ENCODE measurements around the gene TMEM92. TPM values are rescaled to one million over a fixed set of nuclear protein-coding genes. Genes with fewer than 3 reads are reported as not detected.

The TMEM92 gene
- total and polyA plus RNA-seq, 4 donors: 0.49 to 3.3 (median 2.1) TPM

GRCh38 chr17:50318501-50319285, 44.4 kb downstream of the TMEM92 start:
- Histone ChIP-seq H3K36me3 (ENCODE audit: control insufficient read depth, insufficient read depth, low read length) (no peaks in the 10 kb centered on the region), H3K4me3 (ENCODE audit: low read depth, low read length) (no peak overlapping the region), H3K27me3 (ENCODE audit: control insufficient read depth, insufficient read depth, low read length) (no peaks in the 10 kb centered on the region), H3K9me3 (ENCODE audit: control insufficient read depth, insufficient read depth, low read length) (no peaks in the 10 kb centered on the region), H3K27ac (ENCODE audit: low read depth, low read length) (no peak overlapping the region), H3K4me1 (ENCODE audit: control insufficient read depth, insufficient read depth, low read length) (no peaks in the 10 kb centered on the region)
- peak in 1 of 6 donors; percentile 30 for DNase-seq (ENCODE audit: low read depth in 4 of 6, low spot score in 6 of 6)
- 39% methylated on average over 8 of the region's 10 CpGs for WGBS (ENCODE audit: insufficient coverage)

GRCh38 chr17:50319306-50320004, 45.2 kb downstream of the TMEM92 start:
- DNase-seq (ENCODE audit: low read depth in 4 of 6, low spot score in 6 of 6): no peak
- H3K9me3 ChIP-seq (ENCODE audit: control insufficient read depth, insufficient read depth, low read length): no peaks in the 10 kb centered on the region
- H3K4me3 ChIP-seq (ENCODE audit: low read depth, low read length): no peak overlapping the region
- H3K36me3 ChIP-seq (ENCODE audit: control insufficient read depth, insufficient read depth, low read length): no peaks in the 10 kb centered on the region
- no peak overlapping the region for H3K27ac ChIP-seq (ENCODE audit: low read depth, low read length)
- H3K4me1 ChIP-seq (ENCODE audit: control insufficient read depth, insufficient read depth, low read length): no peaks in the 10 kb centered on the region
- 69% methylated on average over 5 of the region's 12 CpGs for WGBS (ENCODE audit: insufficient coverage)
- H3K27me3 ChIP-seq (ENCODE audit: control insufficient read depth, insufficient read depth, low read length): no peaks in the 10 kb centered on the region

GRCh38 chr17:50322271-50322670, 48.0 kb downstream of the TMEM92 start:
- DNase-seq (ENCODE audit: low read depth in 4 of 6, low spot score in 6 of 6): peak in 1 of 6 donors; percentile 14
- Histone ChIP-seq H3K4me3 (ENCODE audit: low read depth, low read length) (no peak overlapping the region), H3K4me1 (ENCODE audit: control insufficient read depth, insufficient read depth, low read length) (no peaks in the 10 kb centered on the region), H3K9me3 (ENCODE audit: control insufficient read depth, insufficient read depth, low read length) (no peaks in the 10 kb centered on the region), H3K27ac (ENCODE audit: low read depth, low read length) (no peak overlapping the region), H3K36me3 (ENCODE audit: control insufficient read depth, insufficient read depth, low read length) (no peaks in the 10 kb centered on the region), H3K27me3 (ENCODE audit: control insufficient read depth, insufficient read depth, low read length) (no peaks in the 10 kb centered on the region)
- 94% methylated on average over 2 of the region's 7 CpGs for WGBS (ENCODE audit: insufficient coverage)

GRCh38 chr17:50323060-50323459, 48.8 kb downstream of the TMEM92 start:
- Histone ChIP-seq H3K36me3 (ENCODE audit: control insufficient read depth, insufficient read depth, low read length) (no peaks in the 10 kb centered on the region), H3K27me3 (ENCODE audit: control insufficient read depth, insufficient read depth, low read length) (no peaks in the 10 kb centered on the region), H3K9me3 (ENCODE audit: control insufficient read depth, insufficient read depth, low read length) (no peaks in the 10 kb centered on the region), H3K4me1 (ENCODE audit: control insufficient read depth, insufficient read depth, low read length) (peaks cover 3% of the 10 kb centered on the region), H3K4me3 (ENCODE audit: low read depth, low read length) (no peak overlapping the region), H3K27ac (ENCODE audit: low read depth, low read length) (no peak overlapping the region)
- DNase-seq (ENCODE audit: low read depth in 4 of 6, low spot score in 6 of 6): no peak
- WGBS (ENCODE audit: insufficient coverage): no CpG with 5 or more reads among the region's 5 CpGs

- peaks cover 14% of the 10 kb centered on the region for H3K4me1 ChIP-seq (ENCODE audit: control insufficient read depth, insufficient read depth, low read length)
- 37% methylated on average over 4 of the region's 4 CpGs for WGBS (ENCODE audit: insufficient coverage)
- H3K36me3 ChIP-seq (ENCODE audit: control insufficient read depth, insufficient read depth, low read length): no peaks in the 10 kb centered on the region
- H3K27me3 ChIP-seq (ENCODE audit: control insufficient read depth, insufficient read depth, low read length): no peaks in the 10 kb centered on the region
- no peaks in the 10 kb centered on the region for H3K9me3 ChIP-seq (ENCODE audit: control insufficient read depth, insufficient read depth, low read length)
- no peak overlapping the region for H3K4me3 ChIP-seq (ENCODE audit: low read depth, low read length)
- no peak for DNase-seq (ENCODE audit: low read depth in 4 of 6, low spot score in 6 of 6)
- no peak overlapping the region for H3K27ac ChIP-seq (ENCODE audit: low read depth, low read length)
Measured at GRCh38 chr17:50325906-50326305, 51.6 kb downstream of the TMEM92 start.

GRCh38 chr17:50326831-50327364, 52.6 kb downstream of the TMEM92 start:
- Histone ChIP-seq H3K9me3 (ENCODE audit: control insufficient read depth, insufficient read depth, low read length) (no peaks in the 10 kb centered on the region), H3K27ac (ENCODE audit: low read depth, low read length) (no peak overlapping the region), H3K4me1 (ENCODE audit: control insufficient read depth, insufficient read depth, low read length) (peaks cover 14% of the 10 kb centered on the region), H3K36me3 (ENCODE audit: control insufficient read depth, insufficient read depth, low read length) (no peaks in the 10 kb centered on the region), H3K27me3 (ENCODE audit: control insufficient read depth, insufficient read depth, low read length) (no peaks in the 10 kb centered on the region), H3K4me3 (ENCODE audit: low read depth, low read length) (no peak overlapping the region)
- WGBS (ENCODE audit: insufficient coverage): 100% methylated on average over 1 of the region's 9 CpGs
- DNase-seq (ENCODE audit: low read depth in 4 of 6, low spot score in 6 of 6): no peak

- peaks cover 17% of the 10 kb centered on the region for H3K4me1 ChIP-seq (ENCODE audit: control insufficient read depth, insufficient read depth, low read length)
- 46% methylated on average over 12 of the region's 21 CpGs for WGBS (ENCODE audit: insufficient coverage)
- H3K9me3 ChIP-seq (ENCODE audit: control insufficient read depth, insufficient read depth, low read length): no peaks in the 10 kb centered on the region
- peak overlapping the region; percentile 82 for H3K27ac ChIP-seq (ENCODE audit: low read depth, low read length)
- no peak overlapping the region for H3K4me3 ChIP-seq (ENCODE audit: low read depth, low read length)
- peak in 2 of 6 donors; percentile 65 to 84 for DNase-seq (ENCODE audit: low read depth in 4 of 6, low spot score in 6 of 6)
- no peaks in the 10 kb centered on the region for H3K27me3 ChIP-seq (ENCODE audit: control insufficient read depth, insufficient read depth, low read length)
- no peaks in the 10 kb centered on the region for H3K36me3 ChIP-seq (ENCODE audit: control insufficient read depth, insufficient read depth, low read length)
Measured at GRCh38 chr17:50328363-50329325, 54.4 kb downstream of the TMEM92 start.

- no peak overlapping the region for H3K27ac ChIP-seq (ENCODE audit: low read depth, low read length)
- H3K4me3 ChIP-seq (ENCODE audit: low read depth, low read length): no peak overlapping the region
- no peaks in the 10 kb centered on the region for H3K36me3 ChIP-seq (ENCODE audit: control insufficient read depth, insufficient read depth, low read length)
- no peaks in the 10 kb centered on the region for H3K9me3 ChIP-seq (ENCODE audit: control insufficient read depth, insufficient read depth, low read length)
- no peaks in the 10 kb centered on the region for H3K27me3 ChIP-seq (ENCODE audit: control insufficient read depth, insufficient read depth, low read length)
- 100% methylated on average over 2 of the region's 3 CpGs for WGBS (ENCODE audit: insufficient coverage)
- H3K4me1 ChIP-seq (ENCODE audit: control insufficient read depth, insufficient read depth, low read length): peaks cover 17% of the 10 kb centered on the region
- DNase-seq (ENCODE audit: low read depth in 4 of 6, low spot score in 6 of 6): no peak
Measured at GRCh38 chr17:50329716-50330115, 55.5 kb downstream of the TMEM92 start.

- DNase-seq (ENCODE audit: low read depth in 4 of 6, low spot score in 6 of 6): no peak
- Histone ChIP-seq H3K4me3 (ENCODE audit: low read depth, low read length) (no peak overlapping the region), H3K27ac (ENCODE audit: low read depth, low read length) (no peak overlapping the region), H3K9me3 (ENCODE audit: control insufficient read depth, insufficient read depth, low read length) (no peaks in the 10 kb centered on the region), H3K4me1 (ENCODE audit: control insufficient read depth, insufficient read depth, low read length) (peaks cover 17% of the 10 kb centered on the region), H3K36me3 (ENCODE audit: control insufficient read depth, insufficient read depth, low read length) (no peaks in the 10 kb centered on the region), H3K27me3 (ENCODE audit: control insufficient read depth, insufficient read depth, low read length) (no peaks in the 10 kb centered on the region)
- WGBS (ENCODE audit: insufficient coverage): 75% methylated on average over 11 of the region's 11 CpGs
Measured at GRCh38 chr17:50330151-50330775, 56.0 kb downstream of the TMEM92 start.

Measured in spinal cord (tissue), 10 donors.